ENCODE measurements around the gene PEAK1.

The PEAK1 gene

GRCh38 chr15:77120576-77120975, 299.3 kb downstream of the PEAK1 start:
- Histone ChIP-seq H3K4me3 (ENCODE audit: low read length) (no peak overlapping the region), H3K36me3 (ENCODE audit: control insufficient read depth, insufficient read depth, low read length) (no peaks in the 10 kb centered on the region), H3K27ac (ENCODE audit: low read length) (no peak overlapping the region), H3K27me3 (ENCODE audit: control insufficient read depth, insufficient read depth, low read length) (no peaks in the 10 kb centered on the region), H3K9me3 (ENCODE audit: control insufficient read depth, insufficient read depth, low read length) (no peaks in the 10 kb centered on the region), H3K4me1 (ENCODE audit: control insufficient read depth, insufficient read depth, low read length) (no peaks in the 10 kb centered on the region; the same call in 1 of the 2 replicates)
- DNase-seq (ENCODE audit: low read depth, low spot score): no peak
- no CpG with 5 or more reads among the region's 4 CpGs for WGBS (ENCODE audit: insufficient coverage, insufficient read length)

DNA sequence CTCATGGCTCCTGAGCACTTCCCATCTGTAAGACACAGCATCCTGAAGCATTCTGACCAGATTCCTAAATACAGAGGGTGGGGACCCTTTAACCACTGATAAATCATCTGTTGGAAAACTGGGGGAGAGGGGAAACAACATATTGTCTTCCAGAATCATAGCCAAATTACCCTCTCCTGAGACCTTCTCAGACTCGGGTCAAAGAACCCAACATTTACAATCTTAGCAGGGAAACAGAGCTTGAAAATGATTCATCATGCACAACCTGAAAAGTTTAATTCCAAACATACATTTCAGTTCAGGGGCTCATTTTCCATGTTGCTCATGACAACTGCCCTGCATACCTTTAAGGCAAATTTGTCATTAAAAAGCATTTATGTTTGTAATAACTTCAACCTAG, 300.5 kb downstream of the PEAK1 start:
- Histone ChIP-seq H3K36me3 (ENCODE audit: control insufficient read depth, insufficient read depth, low read length) (no peaks in the 10 kb centered on the region), H3K4me1 (ENCODE audit: control insufficient read depth, insufficient read depth, low read length) (no peaks in the 10 kb centered on the region; the same call in 1 of the 2 replicates), H3K4me3 (ENCODE audit: low read length) (no peak overlapping the region), H3K27ac (ENCODE audit: low read length) (no peak overlapping the region), H3K27me3 (ENCODE audit: control insufficient read depth, insufficient read depth, low read length) (no peaks in the 10 kb centered on the region), H3K9me3 (ENCODE audit: control insufficient read depth, insufficient read depth, low read length) (no peaks in the 10 kb centered on the region)
- WGBS (ENCODE audit: insufficient coverage, insufficient read length): no CpG with 5 or more reads among the region's 1 CpG
- no peak for DNase-seq (ENCODE audit: low read depth, low spot score)

DNA sequence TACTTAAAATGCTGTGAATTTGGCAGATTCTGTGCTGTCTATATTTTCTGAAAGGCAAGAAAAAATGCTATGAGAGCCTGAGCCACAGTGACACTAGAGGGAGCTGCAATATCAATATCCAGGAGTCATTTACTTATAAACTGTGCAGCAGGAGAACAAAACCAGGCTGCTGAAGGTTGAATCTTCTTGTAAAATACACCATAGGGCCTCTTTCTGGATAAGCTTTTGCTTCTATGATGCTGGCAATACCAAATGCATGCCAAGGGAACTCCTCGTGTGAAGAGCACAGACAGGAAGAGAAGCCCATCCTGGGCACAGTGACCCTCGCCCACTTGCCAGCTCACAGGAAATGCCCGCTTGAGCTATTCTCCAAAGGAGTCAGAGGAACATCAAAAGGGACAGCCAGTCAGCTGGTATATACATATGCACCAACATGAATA, 301.0 kb downstream of the PEAK1 start:
- Histone ChIP-seq H3K9me3 (ENCODE audit: control insufficient read depth, insufficient read depth, low read length) (no peaks in the 10 kb centered on the region), H3K36me3 (ENCODE audit: control insufficient read depth, insufficient read depth, low read length) (no peaks in the 10 kb centered on the region), H3K27ac (ENCODE audit: low read length) (no peak overlapping the region), H3K4me3 (ENCODE audit: low read length) (no peak overlapping the region), H3K27me3 (ENCODE audit: control insufficient read depth, insufficient read depth, low read length) (no peaks in the 10 kb centered on the region), H3K4me1 (ENCODE audit: control insufficient read depth, insufficient read depth, low read length) (no peaks in the 10 kb centered on the region; the same call in 1 of the 2 replicates)
- WGBS (ENCODE audit: insufficient coverage, insufficient read length): no CpG with 5 or more reads among the region's 3 CpGs
- DNase-seq (ENCODE audit: low read depth, low spot score): no peak

DNA sequence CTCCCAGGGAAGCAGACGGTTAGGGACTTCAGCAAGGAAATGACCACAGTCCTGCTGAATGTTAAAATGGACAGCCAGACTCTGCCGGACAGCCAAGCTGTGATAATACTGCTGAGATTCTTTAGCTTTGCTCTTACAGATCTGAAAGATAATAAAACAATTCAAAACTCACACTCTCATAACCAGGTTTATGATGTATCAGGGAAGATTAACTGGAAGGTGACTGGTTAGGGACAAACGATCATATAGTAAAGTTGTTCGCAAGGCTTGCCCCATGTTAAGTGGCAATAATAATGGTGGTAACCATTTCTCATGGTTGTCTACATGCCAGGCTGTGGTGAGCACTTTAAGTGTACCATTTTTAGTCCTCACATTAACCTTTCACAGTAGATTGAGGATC, 304.7 kb downstream of the PEAK1 start:
- Histone ChIP-seq H3K36me3 (ENCODE audit: control insufficient read depth, insufficient read depth, low read length) (no peaks in the 10 kb centered on the region), H3K27me3 (ENCODE audit: control insufficient read depth, insufficient read depth, low read length) (no peaks in the 10 kb centered on the region), H3K4me3 (ENCODE audit: low read length) (no peak overlapping the region), H3K27ac (ENCODE audit: low read length) (no peak overlapping the region), H3K9me3 (ENCODE audit: control insufficient read depth, insufficient read depth, low read length) (no peaks in the 10 kb centered on the region), H3K4me1 (ENCODE audit: control insufficient read depth, insufficient read depth, low read length) (no peaks in the 10 kb centered on the region; the same call in 1 of the 2 replicates)
- DNase-seq (ENCODE audit: low read depth, low spot score): no peak
- WGBS (ENCODE audit: insufficient coverage, insufficient read length): no CpG with 5 or more reads among the region's 4 CpGs

GRCh38 chr15:77112838-77113504, 306.9 kb downstream of the PEAK1 start:
- H3K4me1 ChIP-seq (ENCODE audit: control insufficient read depth, insufficient read depth, low read length): no peaks in the 10 kb centered on the region
- no peaks in the 10 kb centered on the region for H3K9me3 ChIP-seq (ENCODE audit: control insufficient read depth, insufficient read depth, low read length)
- DNase-seq (ENCODE audit: low read depth, low spot score): no peak
- no CpG with 5 or more reads among the region's 2 CpGs for WGBS (ENCODE audit: insufficient coverage, insufficient read length)
- H3K27me3 ChIP-seq (ENCODE audit: control insufficient read depth, insufficient read depth, low read length): no peaks in the 10 kb centered on the region
- H3K4me3 ChIP-seq (ENCODE audit: low read length): no peak overlapping the region
- no peaks in the 10 kb centered on the region for H3K36me3 ChIP-seq (ENCODE audit: control insufficient read depth, insufficient read depth, low read length)
- no peak overlapping the region for H3K27ac ChIP-seq (ENCODE audit: low read length)

- Histone ChIP-seq H3K27ac (ENCODE audit: low read length) (no peak overlapping the region), H3K4me1 (ENCODE audit: control insufficient read depth, insufficient read depth, low read length) (no peaks in the 10 kb centered on the region), H3K9me3 (ENCODE audit: control insufficient read depth, insufficient read depth, low read length) (no peaks in the 10 kb centered on the region), H3K27me3 (ENCODE audit: control insufficient read depth, insufficient read depth, low read length) (no peaks in the 10 kb centered on the region), H3K4me3 (ENCODE audit: low read length) (no peak overlapping the region), H3K36me3 (ENCODE audit: control insufficient read depth, insufficient read depth, low read length) (no peaks in the 10 kb centered on the region)
- WGBS (ENCODE audit: insufficient coverage, insufficient read length): no CpG with 5 or more reads among the region's 3 CpGs
- no peak for DNase-seq (ENCODE audit: low read depth, low spot score)
Observed at GRCh38 chr15:77111789-77112188, 308.1 kb downstream of the PEAK1 start.

- DNase-seq (ENCODE audit: low read depth, low spot score): no peak
- Histone ChIP-seq H3K9me3 (ENCODE audit: control insufficient read depth, insufficient read depth, low read length) (no peaks in the 10 kb centered on the region), H3K27me3 (ENCODE audit: control insufficient read depth, insufficient read depth, low read length) (no peaks in the 10 kb centered on the region), H3K4me1 (ENCODE audit: control insufficient read depth, insufficient read depth, low read length) (no peaks in the 10 kb centered on the region), H3K36me3 (ENCODE audit: control insufficient read depth, insufficient read depth, low read length) (no peaks in the 10 kb centered on the region), H3K4me3 (ENCODE audit: low read length) (no peak overlapping the region), H3K27ac (ENCODE audit: low read length) (no peak overlapping the region)
- no CpG with 5 or more reads among the region's 9 CpGs for WGBS (ENCODE audit: insufficient coverage, insufficient read length)
Observed at GRCh38 chr15:77107531-77108355, 312.2 kb downstream of the PEAK1 start.

GRCh38 chr15:77107068-77107467, 312.8 kb downstream of the PEAK1 start:
- Histone ChIP-seq H3K36me3 (ENCODE audit: control insufficient read depth, insufficient read depth, low read length) (no peaks in the 10 kb centered on the region), H3K9me3 (ENCODE audit: control insufficient read depth, insufficient read depth, low read length) (no peaks in the 10 kb centered on the region), H3K27me3 (ENCODE audit: control insufficient read depth, insufficient read depth, low read length) (no peaks in the 10 kb centered on the region), H3K4me1 (ENCODE audit: control insufficient read depth, insufficient read depth, low read length) (no peaks in the 10 kb centered on the region), H3K4me3 (ENCODE audit: low read length) (no peak overlapping the region), H3K27ac (ENCODE audit: low read length) (no peak overlapping the region)
- no peak for DNase-seq (ENCODE audit: low read depth, low spot score)
- WGBS (ENCODE audit: insufficient coverage, insufficient read length): no CpG with 5 or more reads among the region's 2 CpGs

GRCh38 chr15:77104155-77104554, 315.7 kb downstream of the PEAK1 start:
- DNase-seq (ENCODE audit: low read depth, low spot score): no peak
- Histone ChIP-seq H3K27me3 (ENCODE audit: control insufficient read depth, insufficient read depth, low read length) (no peaks in the 10 kb centered on the region), H3K9me3 (ENCODE audit: control insufficient read depth, insufficient read depth, low read length) (no peaks in the 10 kb centered on the region), H3K4me1 (ENCODE audit: control insufficient read depth, insufficient read depth, low read length) (no peaks in the 10 kb centered on the region), H3K4me3 (ENCODE audit: low read length) (no peak overlapping the region), H3K36me3 (ENCODE audit: control insufficient read depth, insufficient read depth, low read length) (no peaks in the 10 kb centered on the region), H3K27ac (ENCODE audit: low read length) (no peak overlapping the region)
- no CpG with 5 or more reads among the region's 3 CpGs for WGBS (ENCODE audit: insufficient coverage, insufficient read length)

DNA sequence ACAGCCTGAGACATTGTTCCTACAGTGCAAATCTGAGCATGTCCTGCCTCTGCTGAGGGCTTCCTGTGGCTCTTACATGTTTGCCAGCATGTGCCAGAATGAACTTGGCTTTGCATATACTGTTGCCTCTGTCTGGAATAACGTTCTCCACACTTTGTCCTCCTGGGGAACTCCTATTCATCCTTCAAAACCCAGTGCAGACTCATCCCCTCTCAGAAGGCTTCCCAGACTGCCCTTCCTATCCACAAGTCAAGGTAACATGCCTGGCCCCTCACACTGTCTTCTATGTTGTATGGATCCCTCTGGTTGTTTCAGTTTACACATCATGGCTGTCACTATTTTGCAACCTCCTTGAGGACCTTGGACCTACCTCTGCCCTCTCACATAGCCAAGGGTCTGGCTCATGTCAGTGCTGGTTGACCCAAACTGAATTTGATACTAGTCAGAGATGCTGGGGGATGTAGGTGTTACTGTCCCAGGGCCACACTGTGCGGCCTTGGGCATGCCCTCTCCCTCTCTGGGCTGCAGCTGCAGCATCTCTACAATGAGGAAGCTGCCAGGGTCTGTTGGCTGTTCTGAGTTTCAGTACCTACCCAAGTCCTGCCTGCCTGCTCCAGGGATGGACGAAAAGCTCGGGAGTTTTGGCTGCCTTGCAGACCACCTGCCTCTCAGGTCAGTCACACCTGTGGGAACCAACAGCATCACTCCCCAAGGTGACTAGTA, 320.0 kb downstream of the PEAK1 start:
- no peaks in the 10 kb centered on the region for H3K4me1 ChIP-seq (ENCODE audit: control insufficient read depth, insufficient read depth, low read length)
- no peak overlapping the region for H3K27ac ChIP-seq (ENCODE audit: low read length)
- no peaks in the 10 kb centered on the region for H3K36me3 ChIP-seq (ENCODE audit: control insufficient read depth, insufficient read depth, low read length)
- WGBS (ENCODE audit: insufficient coverage, insufficient read length): no CpG with 5 or more reads among the region's 4 CpGs
- H3K9me3 ChIP-seq (ENCODE audit: control insufficient read depth, insufficient read depth, low read length): no peaks in the 10 kb centered on the region
- no peaks in the 10 kb centered on the region for H3K27me3 ChIP-seq (ENCODE audit: control insufficient read depth, insufficient read depth, low read length)
- no peak for DNase-seq (ENCODE audit: low read depth, low spot score)
- H3K4me3 ChIP-seq (ENCODE audit: low read length): no peak overlapping the region
